ENCODE measurements around the gene C11orf52.

The C11orf52 gene

DNA sequence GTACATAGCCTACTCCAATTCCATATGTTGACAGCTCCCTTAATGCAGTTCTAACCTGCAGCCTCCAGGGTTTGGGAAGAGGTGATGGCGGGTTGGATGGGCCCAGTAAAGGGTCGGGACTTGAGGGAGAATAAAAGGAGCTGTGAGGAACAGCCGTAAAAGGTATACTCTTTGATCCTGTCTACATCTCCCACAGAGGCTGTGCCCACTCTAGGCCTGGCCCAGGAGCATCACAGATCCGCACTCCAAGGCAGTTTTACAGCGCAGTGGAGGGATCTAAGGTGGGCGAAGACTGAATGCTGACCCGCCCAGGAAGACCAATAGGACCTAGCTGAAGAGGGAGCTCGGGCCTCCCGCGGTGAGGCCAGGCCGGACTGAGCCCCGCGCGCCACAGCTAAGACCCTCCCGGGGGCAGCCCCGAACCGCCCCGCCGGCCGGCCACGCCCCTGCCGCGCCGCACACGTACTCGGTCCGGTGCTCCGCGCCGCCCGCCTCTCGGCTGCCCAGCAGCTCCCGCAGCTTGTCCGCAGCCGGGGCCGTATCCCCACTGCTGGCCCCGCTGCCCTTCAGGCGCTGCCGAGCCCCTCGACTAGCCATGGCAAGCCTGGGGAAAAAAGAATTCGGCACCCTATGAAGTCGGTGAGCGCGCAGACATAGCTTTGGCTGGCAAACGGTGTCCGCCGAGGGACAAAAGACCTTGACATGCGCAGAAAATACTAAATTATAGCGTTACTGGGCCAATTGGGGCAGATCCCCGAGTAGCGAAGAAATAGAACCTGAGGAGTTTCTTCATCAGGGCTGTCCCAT, 47.6 kb upstream of the C11orf52 start, which contains the start of gene ALG9 (continued):
- TF ChIP-seq, protein P1, sequence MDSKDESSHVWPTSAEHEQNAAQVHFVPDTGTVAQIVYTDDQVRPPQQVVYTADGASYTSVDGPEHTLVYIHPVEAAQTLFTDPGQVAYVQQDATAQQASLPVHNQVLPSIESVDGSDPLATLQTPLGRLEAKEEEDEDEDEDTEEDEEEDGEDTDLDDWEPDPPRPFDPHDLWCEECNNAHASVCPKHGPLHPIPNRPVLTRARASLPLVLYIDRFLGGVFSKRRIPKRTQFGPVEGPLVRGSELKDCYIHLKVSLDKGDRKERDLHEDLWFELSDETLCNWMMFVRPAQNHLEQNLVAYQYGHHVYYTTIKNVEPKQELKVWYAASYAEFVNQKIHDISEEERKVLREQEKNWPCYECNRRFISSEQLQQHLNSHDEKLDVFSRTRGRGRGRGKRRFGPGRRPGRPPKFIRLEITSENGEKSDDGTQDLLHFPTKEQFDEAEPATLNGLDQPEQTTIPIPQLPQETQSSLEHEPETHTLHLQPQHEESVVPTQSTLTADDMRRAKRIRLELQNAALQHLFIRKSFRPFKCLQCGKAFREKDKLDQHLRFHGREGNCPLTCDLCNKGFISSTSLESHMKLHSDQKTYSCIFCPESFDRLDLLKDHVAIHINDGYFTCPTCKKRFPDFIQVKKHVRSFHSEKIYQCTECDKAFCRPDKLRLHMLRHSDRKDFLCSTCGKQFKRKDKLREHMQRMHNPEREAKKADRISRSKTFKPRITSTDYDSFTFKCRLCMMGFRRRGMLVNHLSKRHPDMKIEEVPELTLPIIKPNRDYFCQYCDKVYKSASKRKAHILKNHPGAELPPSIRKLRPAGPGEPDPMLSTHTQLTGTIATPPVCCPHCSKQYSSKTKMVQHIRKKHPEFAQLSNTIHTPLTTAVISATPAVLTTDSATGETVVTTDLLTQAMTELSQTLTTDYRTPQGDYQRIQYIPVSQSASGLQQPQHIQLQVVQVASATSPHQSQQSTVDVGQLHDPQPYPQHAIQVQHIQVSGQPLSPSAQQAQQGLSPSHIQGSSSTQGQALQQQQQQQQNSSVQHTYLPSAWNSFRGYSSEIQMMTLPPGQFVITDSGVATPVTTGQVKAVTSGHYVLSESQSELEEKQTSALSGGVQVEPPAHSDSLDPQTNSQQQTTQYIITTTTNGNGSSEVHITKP (tag by site-specific recombination; IDR thresholded peaks at IDR 0.05), result peak; percentile 40
- no peak for TF ChIP-seq ZNF707 (tag by site-specific recombination; IDR thresholded peaks at IDR 0.05)
- peak; percentile 66; the same call in 1 of the 2 replicates for TF ChIP-seq KLF8 (tag by site-specific recombination; IDR thresholded peaks at IDR 0.05)
- TF ChIP-seq ZNF561 (tag by site-specific recombination; IDR thresholded peaks at IDR 0.05; ENCODE audit: borderline replicate concordance), result 0 out of 2 replicates have a peak, but pooled peaks have one; percentile 18
- TF ChIP-seq, protein P2, sequence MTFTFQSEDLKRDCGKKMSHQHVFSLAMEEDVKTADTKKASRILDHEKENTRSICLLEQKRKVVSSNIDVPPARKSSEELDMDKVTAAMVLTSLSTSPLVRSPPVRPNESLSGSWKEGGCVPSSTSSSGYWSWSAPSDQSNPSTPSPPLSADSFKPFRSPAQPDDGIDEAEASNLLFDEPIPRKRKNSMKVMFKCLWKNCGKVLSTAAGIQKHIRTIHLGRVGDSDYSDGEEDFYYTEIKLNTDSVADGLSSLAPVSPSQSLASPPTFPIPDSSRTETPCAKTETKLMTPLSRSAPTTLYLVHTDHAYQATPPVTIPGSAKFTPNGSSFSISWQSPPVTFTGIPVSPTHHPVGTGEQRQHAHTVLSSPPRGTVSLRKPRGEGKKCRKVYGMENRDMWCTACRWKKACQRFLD (tag by site-specific recombination; IDR thresholded peaks at IDR 0.05), result no peak
- no peak for TF ChIP-seq ZNF350 (tag by site-specific recombination; IDR thresholded peaks at IDR 0.05)
- TF ChIP-seq OVOL3 (tag by site-specific recombination; IDR thresholded peaks at IDR 0.05), result no peak
- no peak for TF ChIP-seq FEZF1 (tag by site-specific recombination; IDR thresholded peaks at IDR 0.05)
- TF ChIP-seq ZNF132 (tag by site-specific recombination; IDR thresholded peaks at IDR 0.05; ENCODE audit: borderline replicate concordance), result no peak

DNA sequence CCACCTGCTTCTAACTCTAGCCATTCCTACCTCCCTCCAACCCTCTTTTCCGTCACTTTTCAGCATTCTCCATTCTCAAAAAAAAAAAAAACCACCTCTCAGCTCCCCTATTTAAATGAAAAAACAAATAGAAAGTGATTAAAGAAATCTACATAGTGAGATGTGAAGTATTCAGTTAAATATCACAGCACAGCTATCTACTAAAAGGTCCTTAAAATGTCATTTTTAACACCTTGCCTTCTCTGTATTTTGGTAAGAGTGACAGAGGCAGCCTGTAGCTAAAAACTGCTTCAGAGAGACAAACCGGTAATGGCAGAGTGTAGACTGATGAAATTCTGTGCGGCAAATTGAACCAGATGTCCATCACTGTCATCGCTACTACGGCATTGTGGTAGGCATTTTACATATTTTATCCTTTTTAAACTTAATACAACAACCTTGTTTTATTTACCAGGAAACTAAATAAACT, 47.0 kb upstream of the C11orf52 start:
- ChIA-PET CTCF (interaction anchor here (0.7 to 2.8 kb wide), 6 partner anchors 8 to 152 kb away, joined by 3 to 17 read pairs (median 4); partner anchors contain the start of gene DIXDC1), POLR2A (interaction anchor here (0.5 to 1.8 kb wide), 14 partner anchors 15 to 912 kb away, joined by 3 to 18 read pairs (median 3); no protein-coding TSS in a partner anchor)
- Histone ChIP-seq H3K9me3 (ENCODE audit: control insufficient read depth, insufficient read depth, low read depth, low read length) (no peaks in the 10 kb centered on the region), H3K4me1 (ENCODE audit: control insufficient read depth, insufficient read depth, low read length) (no peaks in the 10 kb centered on the region), H3K27ac (ENCODE audit: extremely low read depth, low read depth, low read length) (no peak overlapping the region), H3K4me3 (ENCODE audit: low read depth, low read length) (peak overlapping the region; percentile 89), H3K36me3 (ENCODE audit: control insufficient read depth in 2 of 2, insufficient read depth in 1 of 2, low read length in 2 of 2) (peaks cover 9 to 41% of the 10 kb centered on the region in 2 experiments; a peak in 2 of 3 replicates)
- TF ChIP-seq, protein P3, sequence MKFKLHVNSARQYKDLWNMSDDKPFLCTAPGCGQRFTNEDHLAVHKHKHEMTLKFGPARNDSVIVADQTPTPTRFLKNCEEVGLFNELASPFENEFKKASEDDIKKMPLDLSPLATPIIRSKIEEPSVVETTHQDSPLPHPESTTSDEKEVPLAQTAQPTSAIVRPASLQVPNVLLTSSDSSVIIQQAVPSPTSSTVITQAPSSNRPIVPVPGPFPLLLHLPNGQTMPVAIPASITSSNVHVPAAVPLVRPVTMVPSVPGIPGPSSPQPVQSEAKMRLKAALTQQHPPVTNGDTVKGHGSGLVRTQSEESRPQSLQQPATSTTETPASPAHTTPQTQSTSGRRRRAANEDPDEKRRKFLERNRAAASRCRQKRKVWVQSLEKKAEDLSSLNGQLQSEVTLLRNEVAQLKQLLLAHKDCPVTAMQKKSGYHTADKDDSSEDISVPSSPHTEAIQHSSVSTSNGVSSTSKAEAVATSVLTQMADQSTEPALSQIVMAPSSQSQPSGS (tag by site-specific recombination; IDR thresholded peaks at IDR 0.05; ENCODE audit: low read depth), result no peak
- TF ChIP-seq ZNF610 (tag by site-specific recombination; IDR thresholded peaks at IDR 0.05; ENCODE audit: borderline replicate concordance) (0 out of 2 replicates have a peak, but pooled peaks have one; percentile 8), OVOL3 (tag by site-specific recombination; IDR thresholded peaks at IDR 0.05) (no peak), ZNF335 (tag by site-specific recombination; conservative IDR thresholded peaks at IDR 0.05) (peak; percentile 10; the same call in 1 of the 2 replicates), ZNF792 (tag by site-specific recombination; IDR thresholded peaks at IDR 0.05) (no peak), SP7 (tag by site-specific recombination; IDR thresholded peaks at IDR 0.05) (0 out of 2 replicates have a peak, but pooled peaks have one; percentile 6), HOXC10 (CRISPR knock-in tag; IDR thresholded peaks at IDR 0.05) (no peak), ZFP41 (tag by site-specific recombination; IDR thresholded peaks at IDR 0.05; ENCODE audit: borderline replicate concordance) (no peak), ZFP37 (tag by site-specific recombination; IDR thresholded peaks at IDR 0.05) (no peak), ZNF433 (tag by site-specific recombination; IDR thresholded peaks at IDR 0.05; ENCODE audit: low read depth) (no peak), RBAK (tag by site-specific recombination; IDR thresholded peaks at IDR 0.05) (no peak), ZNF501 (tag by site-specific recombination; IDR thresholded peaks at IDR 0.05) (no peak)
- TF ChIP-seq, protein P4, sequence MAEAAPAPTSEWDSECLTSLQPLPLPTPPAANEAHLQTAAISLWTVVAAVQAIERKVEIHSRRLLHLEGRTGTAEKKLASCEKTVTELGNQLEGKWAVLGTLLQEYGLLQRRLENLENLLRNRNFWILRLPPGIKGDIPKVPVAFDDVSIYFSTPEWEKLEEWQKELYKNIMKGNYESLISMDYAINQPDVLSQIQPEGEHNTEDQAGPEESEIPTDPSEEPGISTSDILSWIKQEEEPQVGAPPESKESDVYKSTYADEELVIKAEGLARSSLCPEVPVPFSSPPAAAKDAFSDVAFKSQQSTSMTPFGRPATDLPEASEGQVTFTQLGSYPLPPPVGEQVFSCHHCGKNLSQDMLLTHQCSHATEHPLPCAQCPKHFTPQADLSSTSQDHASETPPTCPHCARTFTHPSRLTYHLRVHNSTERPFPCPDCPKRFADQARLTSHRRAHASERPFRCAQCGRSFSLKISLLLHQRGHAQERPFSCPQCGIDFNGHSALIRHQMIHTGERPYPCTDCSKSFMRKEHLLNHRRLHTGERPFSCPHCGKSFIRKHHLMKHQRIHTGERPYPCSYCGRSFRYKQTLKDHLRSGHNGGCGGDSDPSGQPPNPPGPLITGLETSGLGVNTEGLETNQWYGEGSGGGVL (tag by site-specific recombination; IDR thresholded peaks at IDR 0.05), result no peak
- TF ChIP-seq, protein P5, sequence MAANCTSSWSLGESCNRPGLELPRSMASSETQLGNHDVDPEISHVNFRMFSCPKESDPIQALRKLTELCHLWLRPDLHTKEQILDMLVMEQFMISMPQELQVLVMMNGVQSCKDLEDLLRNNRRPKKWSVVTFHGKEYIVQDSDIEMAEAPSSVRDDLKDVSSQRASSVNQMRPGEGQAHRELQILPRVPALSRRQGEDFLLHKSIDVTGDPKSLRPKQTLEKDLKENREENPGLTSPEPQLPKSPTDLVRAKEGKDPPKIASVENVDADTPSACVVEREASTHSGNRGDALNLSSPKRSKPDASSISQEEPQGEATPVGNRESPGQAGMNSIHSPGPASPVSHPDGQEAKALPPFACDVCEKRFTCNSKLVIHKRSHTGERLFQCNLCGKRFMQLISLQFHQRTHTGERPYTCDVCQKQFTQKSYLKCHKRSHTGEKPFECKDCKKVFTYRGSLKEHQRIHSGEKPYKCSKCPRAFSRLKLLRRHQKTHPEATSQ (tag by site-specific recombination; IDR thresholded peaks at IDR 0.05), result no peak
- TF ChIP-seq, protein P6, sequence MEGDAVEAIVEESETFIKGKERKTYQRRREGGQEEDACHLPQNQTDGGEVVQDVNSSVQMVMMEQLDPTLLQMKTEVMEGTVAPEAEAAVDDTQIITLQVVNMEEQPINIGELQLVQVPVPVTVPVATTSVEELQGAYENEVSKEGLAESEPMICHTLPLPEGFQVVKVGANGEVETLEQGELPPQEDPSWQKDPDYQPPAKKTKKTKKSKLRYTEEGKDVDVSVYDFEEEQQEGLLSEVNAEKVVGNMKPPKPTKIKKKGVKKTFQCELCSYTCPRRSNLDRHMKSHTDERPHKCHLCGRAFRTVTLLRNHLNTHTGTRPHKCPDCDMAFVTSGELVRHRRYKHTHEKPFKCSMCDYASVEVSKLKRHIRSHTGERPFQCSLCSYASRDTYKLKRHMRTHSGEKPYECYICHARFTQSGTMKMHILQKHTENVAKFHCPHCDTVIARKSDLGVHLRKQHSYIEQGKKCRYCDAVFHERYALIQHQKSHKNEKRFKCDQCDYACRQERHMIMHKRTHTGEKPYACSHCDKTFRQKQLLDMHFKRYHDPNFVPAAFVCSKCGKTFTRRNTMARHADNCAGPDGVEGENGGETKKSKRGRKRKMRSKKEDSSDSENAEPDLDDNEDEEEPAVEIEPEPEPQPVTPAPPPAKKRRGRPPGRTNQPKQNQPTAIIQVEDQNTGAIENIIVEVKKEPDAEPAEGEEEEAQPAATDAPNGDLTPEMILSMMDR (tag by site-specific recombination; IDR thresholded peaks at IDR 0.05), result no peak

All from HEK293 (cell line).